HepG2 (cell line): ENCODE measurements around the gene EPN3. TPM values are rescaled to one million over a fixed set of nuclear protein-coding genes. Genes with fewer than 3 reads are reported as not detected.

Source experiments
- AFF4 ChIP-seq: sonication (generic); formaldehyde crosslinking; IDR thresholded peaks from 2 replicates; pipeline ENCODE4 v1.4.0; 2020; ENCODE audit warnings: missing genetic modification reagents
- FIP1L1 ChIP-seq: fragments of 200-400 bp; formaldehyde crosslinking; IDR thresholded peaks from 2 replicates; pipeline ENCODE4 v1.6.1; 2018; ENCODE audit warnings: low read depth, mild to moderate bottlenecking, low read length, moderate library complexity, borderline replicate concordance; ENCODE audit not compliant: insufficient read depth
- HCFC1 ChIP-seq: fragments of 150-350 bp; IDR thresholded peaks from 2 replicates; pipeline ENCODE4 v1.6.1; 2014; ENCODE audit warnings: low read depth, low read length
- HIC2 ChIP-seq: sonication (generic); formaldehyde crosslinking; IDR thresholded peaks from 2 replicates; pipeline ENCODE4 v1.9.0; 2022; ENCODE audit warnings: low read depth, missing genetic modification reagents
- HOXA3 ChIP-seq: sonication (generic); formaldehyde crosslinking; IDR thresholded peaks from 2 replicates; pipeline ENCODE4 v1.5.0; 2020; ENCODE audit warnings: missing genetic modification reagents
- IRF1 ChIP-seq: sonication (generic); formaldehyde crosslinking; IDR thresholded peaks from 2 replicates; pipeline ENCODE4 v1.4.0; 2020; ENCODE audit warnings: low read depth, mild to moderate bottlenecking, missing genetic modification reagents
- MAX ChIP-seq: IDR thresholded peaks from 2 replicates; pipeline ENCODE4 v1.6.1; 2012; ENCODE audit warnings: inconsistent platforms
- MEIS2 ChIP-seq: sonication (generic); formaldehyde crosslinking; IDR thresholded peaks from 2 replicates; pipeline ENCODE4 v1.9.0; 2021; ENCODE audit warnings: mild to moderate bottlenecking, missing genetic modification reagents
- TFE3 ChIP-seq: IDR thresholded peaks from 2 replicates; pipeline ENCODE4 v1.6.1; 2016
- ZBTB3 ChIP-seq: sonication (generic); formaldehyde crosslinking; IDR thresholded peaks from 2 replicates; pipeline ENCODE4 v1.4.0; 2020; ENCODE audit warnings: low read depth, mild to moderate bottlenecking, moderate library complexity, missing genetic modification reagents, borderline replicate concordance
- ZBTB46 ChIP-seq: sonication (generic); formaldehyde crosslinking; IDR thresholded peaks from 2 replicates; pipeline ENCODE4 v1.4.0; 2020; ENCODE audit warnings: mild to moderate bottlenecking, missing genetic modification reagents, borderline replicate concordance
- ZFP1 ChIP-seq: IDR thresholded peaks from 2 replicates; pipeline ENCODE4 v1.6.1; 2016
- ZNF143 ChIP-seq: sonication (generic); formaldehyde crosslinking; IDR thresholded peaks from 2 replicates; pipeline ENCODE4 v1.4.0; 2020; ENCODE audit warnings: missing genetic modification reagents
- ZNF557 ChIP-seq: sonication (generic); formaldehyde crosslinking; IDR thresholded peaks from 2 replicates; pipeline ENCODE4 v1.4.0; 2020; ENCODE audit warnings: missing genetic modification reagents
- ZNF713 ChIP-seq: sonication (generic); formaldehyde crosslinking; IDR thresholded peaks from 2 replicates; pipeline ENCODE4 v1.4.0; 2020; ENCODE audit warnings: mild to moderate bottlenecking, missing genetic modification reagents
- ZNF724P ChIP-seq: sonication (generic); formaldehyde crosslinking; IDR thresholded peaks from 2 replicates; pipeline ENCODE4 v1.8.0; 2022; ENCODE audit warnings: missing genetic modification reagents, borderline replicate concordance
- ZNF784 ChIP-seq: sonication (generic); formaldehyde crosslinking; IDR thresholded peaks from 2 replicates; pipeline ENCODE4 v1.5.1; 2020; ENCODE audit warnings: missing genetic modification reagents, mild to moderate bottlenecking, borderline replicate concordance
- ZNF879 ChIP-seq: sonication (generic); formaldehyde crosslinking; IDR thresholded peaks from 2 replicates; pipeline ENCODE4 v1.8.1; 2023; ENCODE audit warnings: missing genetic modification reagents
- polyA plus RNA-seq, 8 experiments: library from polyadenylated mRNA; depleted of rRNA in 3 of 8; stranded (reverse) in 7 of 8; unstranded in 1 of 8; fragments of >200 nt; fragmentation: Illumina TruSeq in 4 of 8; extraction: Trizol in 4 of 8; gene quantifications; 2 replicates each; pipeline versions ENCODE4 v1.2.1 to v1.2.3, GENCODE V29; 2011 to 2016; ENCODE audit warnings: low read depth in 4 of 8, missing spikeins in 1 of 8, mixed read lengths in 1 of 8; ENCODE audit not compliant: insufficient read depth in 1 of 8
- total RNA-seq, 5 experiments: library from RNA; depleted of rRNA; stranded (reverse); fragments of >200 nt; fragmentation: Illumina TruSeq; extraction: Trizol; gene quantifications; 2 replicates each; pipeline ENCODE4 v1.2.3, GENCODE V29; 2016; ENCODE audit warnings: low read depth in 1 of 5

The EPN3 gene
- total and polyA plus RNA-seq, 2 of the 13 experiments (the other 11 are each of a cell fraction or from before 2014, with no cell fraction given) = 0.11 to 0.95 TPM

- TF ChIP-seq AFF4 = 0 out of 2 replicates have a peak, but pooled peaks have one; percentile 51
- TF ChIP-seq ZNF879 (CRISPR knock-in tag) = no peak
- TF ChIP-seq TFE3 (CRISPR knock-in tag) = peak; percentile 57; the same call in 1 of the 2 replicates
- no peak for TF ChIP-seq IRF1 (CRISPR knock-in tag)
- TF ChIP-seq FIP1L1 = 0 out of 2 replicates have a peak, but pooled peaks have one; percentile 49
- no peak; the same call in 1 of the 2 replicates for TF ChIP-seq HIC2
- TF ChIP-seq ZBTB46 = no peak
- no peak for TF ChIP-seq ZNF784 (CRISPR knock-in tag)
- peak; percentile 42; the same call in 1 of the 2 replicates for TF ChIP-seq HOXA3
- peak; percentile 57; the same call in 1 of the 2 replicates for TF ChIP-seq MAX
- TF ChIP-seq ZNF724P (CRISPR knock-in tag) = no peak
- TF ChIP-seq MEIS2 (CRISPR knock-in tag) = no peak
- no peak for TF ChIP-seq ZBTB3 (CRISPR knock-in tag)
- TF ChIP-seq ZFP1 (CRISPR knock-in tag) = no peak
- TF ChIP-seq HCFC1 = no peak
- TF ChIP-seq ZNF557 (CRISPR knock-in tag) = no peak
- TF ChIP-seq ZNF143 = no peak
- TF ChIP-seq ZNF713 (CRISPR knock-in tag) = no peak
Observed at GRCh38 chr17:50550661-50551432, 18.3 kb downstream of the EPN3 start (continued).
